Neuron (in vitro differentiated cells): ENCODE measurements around the gene MGAT5.

ENCODE experiments used
- H2AFZ ChIP-seq: one replicate; pipeline ENCODE4 v1.6.1; 2013; ENCODE audit warnings: low read depth, mild to moderate bottlenecking, inconsistent platforms, low read length, moderate library complexity
- H3K27me3 ChIP-seq: one replicate; pipeline ENCODE4 v1.6.1; 2013; ENCODE audit warnings: low read length; ENCODE audit not compliant: insufficient read depth
- H3K36me3 ChIP-seq: one replicate; pipeline ENCODE4 v1.6.1; 2013; ENCODE audit warnings: low read length; ENCODE audit not compliant: insufficient read depth
- H3K4me1 ChIP-seq: one replicate; pipeline ENCODE4 v1.6.1; 2013; ENCODE audit warnings: low read length; ENCODE audit not compliant: insufficient read depth
- H3K4me3 ChIP-seq: 2 replicates; pipeline ENCODE4 v1.5.1; 2013; ENCODE audit warnings: mild to moderate bottlenecking, low read length, moderate library complexity
- H3K9me3 ChIP-seq: one replicate; pipeline ENCODE4 v1.6.1; 2013; ENCODE audit warnings: low read length

Gene MGAT5

GRCh38 chr2:134435936-134436335 lies 182.1 kb downstream of the MGAT5 start:
- Histone ChIP-seq H3K36me3 (no peaks in the 10 kb centered on the region), H3K9me3 (no peaks in the 10 kb centered on the region), H3K4me3 (no peak overlapping the region), H2AFZ (no peak overlapping the region), H3K27me3 (no peaks in the 10 kb centered on the region), H3K4me1 (peaks cover 3% of the 10 kb centered on the region)

- Histone ChIP-seq H3K36me3 (no peaks in the 10 kb centered on the region), H3K4me3 (no peak overlapping the region), H3K9me3 (no peaks in the 10 kb centered on the region), H2AFZ (no peak overlapping the region), H3K27me3 (no peaks in the 10 kb centered on the region), H3K4me1 (peaks cover 3% of the 10 kb centered on the region)
Observed at GRCh38 chr2:134436706-134437105, 182.8 kb downstream of the MGAT5 start.

GRCh38 chr2:134438371-134438770 lies 184.5 kb downstream of the MGAT5 start:
- H3K9me3 ChIP-seq: no peaks in the 10 kb centered on the region
- H3K36me3 ChIP-seq: no peaks in the 10 kb centered on the region
- H3K4me3 ChIP-seq: no peak overlapping the region
- no peaks in the 10 kb centered on the region for H3K4me1 ChIP-seq
- H3K27me3 ChIP-seq: no peaks in the 10 kb centered on the region
- no peak overlapping the region for H2AFZ ChIP-seq

GRCh38 chr2:134440336-134440909 lies 186.6 kb downstream of the MGAT5 start:
- no peak overlapping the region for H3K4me3 ChIP-seq
- H3K27me3 ChIP-seq: no peaks in the 10 kb centered on the region
- no peaks in the 10 kb centered on the region for H3K4me1 ChIP-seq
- no peaks in the 10 kb centered on the region for H3K36me3 ChIP-seq
- no peaks in the 10 kb centered on the region for H3K9me3 ChIP-seq
- H2AFZ ChIP-seq: no peak overlapping the region

GRCh38 chr2:134441153-134441863 lies 187.4 kb downstream of the MGAT5 start:
- H3K4me3 ChIP-seq: no peak overlapping the region
- H3K36me3 ChIP-seq: no peaks in the 10 kb centered on the region
- no peaks in the 10 kb centered on the region for H3K27me3 ChIP-seq
- H2AFZ ChIP-seq: no peak overlapping the region
- no peaks in the 10 kb centered on the region for H3K4me1 ChIP-seq
- no peaks in the 10 kb centered on the region for H3K9me3 ChIP-seq

- Histone ChIP-seq H3K9me3 (no peaks in the 10 kb centered on the region), H3K4me3 (no peak overlapping the region), H3K27me3 (no peaks in the 10 kb centered on the region), H3K36me3 (no peaks in the 10 kb centered on the region), H2AFZ (no peak overlapping the region), H3K4me1 (no peaks in the 10 kb centered on the region)
Observed at GRCh38 chr2:134443814-134444480, 190.1 kb downstream of the MGAT5 start.

- H3K36me3 ChIP-seq: no peaks in the 10 kb centered on the region
- H3K27me3 ChIP-seq: no peaks in the 10 kb centered on the region
- H3K4me3 ChIP-seq: no peak overlapping the region
- H3K4me1 ChIP-seq: no peaks in the 10 kb centered on the region
- H3K9me3 ChIP-seq: no peaks in the 10 kb centered on the region
- H2AFZ ChIP-seq: no peak overlapping the region
Observed at GRCh38 chr2:134445116-134445515, 191.2 kb downstream of the MGAT5 start.

GRCh38 chr2:134445985-134446382 lies 192.1 kb downstream of the MGAT5 start:
- H3K4me1 ChIP-seq: no peaks in the 10 kb centered on the region
- H3K27me3 ChIP-seq: no peaks in the 10 kb centered on the region
- no peak overlapping the region for H2AFZ ChIP-seq
- no peaks in the 10 kb centered on the region for H3K9me3 ChIP-seq
- no peak overlapping the region for H3K4me3 ChIP-seq
- H3K36me3 ChIP-seq: no peaks in the 10 kb centered on the region

GRCh38 chr2:134446383-134447017 lies 192.6 kb downstream of the MGAT5 start:
- no peak overlapping the region for H2AFZ ChIP-seq
- H3K4me1 ChIP-seq: no peaks in the 10 kb centered on the region
- H3K36me3 ChIP-seq: no peaks in the 10 kb centered on the region
- no peaks in the 10 kb centered on the region for H3K27me3 ChIP-seq
- H3K4me3 ChIP-seq: no peak overlapping the region
- H3K9me3 ChIP-seq: no peaks in the 10 kb centered on the region

GRCh38 chr2:134447669-134448068 lies 193.8 kb downstream of the MGAT5 start:
- Histone ChIP-seq H3K9me3 (no peaks in the 10 kb centered on the region), H2AFZ (no peak overlapping the region), H3K27me3 (no peaks in the 10 kb centered on the region), H3K4me3 (no peak overlapping the region), H3K4me1 (no peaks in the 10 kb centered on the region), H3K36me3 (no peaks in the 10 kb centered on the region)

GRCh38 chr2:134448650-134449049 lies 194.8 kb downstream of the MGAT5 start:
- H2AFZ ChIP-seq: no peak overlapping the region
- H3K9me3 ChIP-seq: no peaks in the 10 kb centered on the region
- H3K36me3 ChIP-seq: no peaks in the 10 kb centered on the region
- no peak overlapping the region for H3K4me3 ChIP-seq
- H3K27me3 ChIP-seq: no peaks in the 10 kb centered on the region
- no peaks in the 10 kb centered on the region for H3K4me1 ChIP-seq

GRCh38 chr2:134449157-134449556 lies 195.3 kb downstream of the MGAT5 start:
- no peaks in the 10 kb centered on the region for H3K27me3 ChIP-seq
- no peaks in the 10 kb centered on the region for H3K4me1 ChIP-seq
- no peaks in the 10 kb centered on the region for H3K36me3 ChIP-seq
- no peaks in the 10 kb centered on the region for H3K9me3 ChIP-seq
- no peak overlapping the region for H2AFZ ChIP-seq
- H3K4me3 ChIP-seq: no peak overlapping the region

GRCh38 chr2:134449751-134450513 lies 196.1 kb downstream of the MGAT5 start:
- Histone ChIP-seq H3K9me3 (no peaks in the 10 kb centered on the region), H3K4me1 (no peaks in the 10 kb centered on the region)

More at GRCh38 chr2:134449751-134450513, 196.1 kb downstream of the MGAT5 start:
- Histone ChIP-seq H2AFZ (no peak overlapping the region), H3K27me3 (no peaks in the 10 kb centered on the region), H3K36me3 (no peaks in the 10 kb centered on the region), H3K4me3 (no peak overlapping the region)
